ENCODE measurements around the gene THBD. TPM values are rescaled to one million over a fixed set of nuclear protein-coding genes. Genes with fewer than 3 reads are reported as not detected.
A peak's percentile ranks its signal among the peaks of the same experiment; 100 is the strongest.

Gene THBD
- total RNA-seq, 4 donors from 2014 or later = 54.9 to 93.4 (median 75.1) TPM

DNA sequence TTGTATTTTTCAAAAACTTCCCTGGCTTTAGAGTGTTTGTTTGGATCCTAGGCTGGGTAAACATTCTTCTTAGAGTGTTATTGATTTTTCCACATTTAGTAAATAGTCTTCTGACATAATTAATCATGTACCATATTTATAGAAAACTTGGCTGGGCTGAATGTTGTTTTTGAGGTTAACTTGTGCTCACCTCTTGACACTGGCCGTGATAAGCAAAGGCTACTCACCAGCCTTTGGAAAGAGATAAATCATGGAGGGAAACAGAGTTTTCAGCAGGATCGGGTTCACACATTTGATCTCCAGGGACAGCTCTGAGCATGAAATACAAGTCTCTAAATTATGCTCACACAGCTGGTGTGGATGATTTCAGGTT lies 42.9 kb upstream of the THBD start:
- peak overlapping the region in 2 of 4 donors; percentile 29 to 83 for H3K27ac ChIP-seq
- WGBS, 2 donors = 50 to 89% methylated on average over 2 of the region's 2 CpGs
- DNase-seq = no peak

DNA sequence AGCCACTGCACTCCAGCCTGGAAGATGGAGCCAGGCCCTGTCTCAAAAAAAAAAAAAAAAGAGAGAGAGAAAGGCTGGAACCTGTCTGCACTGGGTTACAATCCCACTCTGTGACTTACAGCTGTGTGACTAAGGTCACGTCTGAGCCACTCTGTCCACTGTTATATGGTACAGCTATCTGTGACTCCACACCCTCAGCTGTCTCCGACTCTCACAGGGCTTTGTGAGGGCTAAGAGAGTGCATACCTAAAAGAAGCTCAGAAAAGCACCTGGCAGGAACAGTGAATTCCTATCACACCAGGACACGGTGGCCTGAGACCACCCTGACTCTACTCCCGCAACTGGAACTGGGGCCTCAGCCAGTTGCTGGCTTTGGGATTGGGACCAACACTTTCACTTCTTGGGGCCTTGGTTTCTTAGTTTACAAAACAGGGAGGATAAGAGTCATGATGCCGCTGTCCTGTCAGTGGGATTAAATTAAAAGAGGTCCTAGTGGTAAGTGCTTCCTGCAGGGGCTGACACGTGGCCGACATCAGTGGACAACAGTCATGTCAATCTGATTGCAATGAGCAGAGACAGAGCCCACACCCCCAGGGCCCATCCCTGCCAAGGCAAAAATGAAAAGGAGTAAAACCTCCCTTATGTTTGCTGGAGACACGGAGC lies 42.4 kb upstream of the THBD start:
- intact Hi-C loops (cut with DNase I) = no loop called here
- 65 to 70% methylated on average over 5 to 6 of the region's 8 CpGs for WGBS, 2 donors
- TF ChIP-seq, protein P1, sequence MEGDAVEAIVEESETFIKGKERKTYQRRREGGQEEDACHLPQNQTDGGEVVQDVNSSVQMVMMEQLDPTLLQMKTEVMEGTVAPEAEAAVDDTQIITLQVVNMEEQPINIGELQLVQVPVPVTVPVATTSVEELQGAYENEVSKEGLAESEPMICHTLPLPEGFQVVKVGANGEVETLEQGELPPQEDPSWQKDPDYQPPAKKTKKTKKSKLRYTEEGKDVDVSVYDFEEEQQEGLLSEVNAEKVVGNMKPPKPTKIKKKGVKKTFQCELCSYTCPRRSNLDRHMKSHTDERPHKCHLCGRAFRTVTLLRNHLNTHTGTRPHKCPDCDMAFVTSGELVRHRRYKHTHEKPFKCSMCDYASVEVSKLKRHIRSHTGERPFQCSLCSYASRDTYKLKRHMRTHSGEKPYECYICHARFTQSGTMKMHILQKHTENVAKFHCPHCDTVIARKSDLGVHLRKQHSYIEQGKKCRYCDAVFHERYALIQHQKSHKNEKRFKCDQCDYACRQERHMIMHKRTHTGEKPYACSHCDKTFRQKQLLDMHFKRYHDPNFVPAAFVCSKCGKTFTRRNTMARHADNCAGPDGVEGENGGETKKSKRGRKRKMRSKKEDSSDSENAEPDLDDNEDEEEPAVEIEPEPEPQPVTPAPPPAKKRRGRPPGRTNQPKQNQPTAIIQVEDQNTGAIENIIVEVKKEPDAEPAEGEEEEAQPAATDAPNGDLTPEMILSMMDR (IDR thresholded peaks at IDR 0.05) = no peak
- TF ChIP-seq POLR2A (IDR thresholded peaks at IDR 0.05) = no peak
- H3K9me3 ChIP-seq = no peaks in the 10 kb centered on the region
- no peaks in the 10 kb centered on the region for H3K27me3 ChIP-seq
- no peak overlapping the region for H3K4me3 ChIP-seq
- no peaks in the 10 kb centered on the region for H3K36me3 ChIP-seq
- H3K4me1 ChIP-seq = peaks cover 18 to 68% (median 50%) of the 10 kb centered on the region in 3 donors
- peak overlapping the region in 1 of 4 donors; percentile 29 for H3K27ac ChIP-seq
- DNase-seq = no peak

More for the DNA sequence above, 42.9 kb upstream of the THBD start:
- Histone ChIP-seq H3K27me3 (no peaks in the 10 kb centered on the region), H3K9me3 (no peaks in the 10 kb centered on the region), H3K4me1 (peaks cover 22 to 68% (median 52%) of the 10 kb centered on the region in 3 donors), H3K4me3 (no peak overlapping the region), H3K36me3 (no peaks in the 10 kb centered on the region)
- intact Hi-C loops (cut with DNase I) = no loop called here
- TF ChIP-seq, protein P1 (IDR thresholded peaks at IDR 0.05) = no peak
- no peak for TF ChIP-seq POLR2A (IDR thresholded peaks at IDR 0.05)

DNA sequence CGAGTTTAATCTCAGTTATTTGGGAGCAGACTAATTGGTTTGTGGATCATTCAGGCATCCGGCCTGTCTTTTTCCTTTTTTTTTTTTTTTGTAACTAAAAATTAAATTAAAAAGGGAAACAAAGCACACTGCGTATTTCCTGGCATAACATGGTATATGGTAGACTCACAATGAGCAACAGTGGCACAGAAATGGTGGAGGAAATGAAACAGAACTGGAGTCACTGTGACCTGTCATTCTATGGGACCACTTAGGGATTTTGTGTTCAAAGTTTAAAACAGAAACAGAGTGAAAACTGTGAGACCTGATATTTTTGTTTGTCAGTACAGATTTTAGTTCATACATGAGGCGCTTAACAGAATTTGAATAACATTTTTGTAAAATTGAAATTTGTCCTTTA lies 41.4 kb upstream of the THBD start:
- WGBS, 2 donors = 68 to 80% methylated on average over 4 of the region's 4 CpGs
- DNase-seq = no peak
- TF ChIP-seq POLR2A (IDR thresholded peaks at IDR 0.05) = no peak
- H3K4me3 ChIP-seq = no peak overlapping the region
- intact Hi-C loops (cut with DNase I) = no loop called here
- no peaks in the 10 kb centered on the region for H3K9me3 ChIP-seq
- peaks cover 12 to 66% (median 44%) of the 10 kb centered on the region in 3 donors for H3K4me1 ChIP-seq
- H3K27ac ChIP-seq = no peak overlapping the region
- no peaks in the 10 kb centered on the region for H3K27me3 ChIP-seq
- no peaks in the 10 kb centered on the region for H3K36me3 ChIP-seq

DNA sequence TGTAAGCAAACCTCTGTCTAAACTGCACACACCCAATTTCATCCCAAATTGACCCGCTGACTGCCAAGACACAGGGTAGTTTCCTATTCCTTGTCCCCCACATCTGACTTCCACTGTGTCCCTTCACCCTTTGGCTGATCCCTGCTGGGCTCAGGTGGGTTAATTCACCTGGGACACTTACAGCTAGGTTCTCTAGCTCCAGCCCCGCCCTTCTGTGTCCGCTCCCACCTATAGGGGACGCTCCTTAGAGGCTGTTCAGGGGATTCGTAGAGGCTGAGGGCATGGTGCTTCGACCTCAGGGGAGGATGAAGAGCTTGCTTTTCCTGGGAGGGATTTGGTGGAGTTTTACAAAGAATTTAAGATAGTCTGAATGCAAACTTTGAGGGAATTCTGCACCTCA lies 40.7 kb upstream of the THBD start:
- intact Hi-C loops (cut with DNase I) = no loop called here
- TF ChIP-seq, protein P1 (IDR thresholded peaks at IDR 0.05) = no peak
- no peak for TF ChIP-seq POLR2A (IDR thresholded peaks at IDR 0.05)
- WGBS, 2 donors = 61 to 88% methylated on average over 2 to 6 of the region's 6 CpGs
- Histone ChIP-seq H3K36me3 (no peaks in the 10 kb centered on the region), H3K9me3 (no peaks in the 10 kb centered on the region), H3K4me1 (peaks cover 12 to 61% (median 40%) of the 10 kb centered on the region in 3 donors), H3K27ac (no peak overlapping the region), H3K27me3 (no peaks in the 10 kb centered on the region), H3K4me3 (no peak overlapping the region)
- no peak for DNase-seq

DNA sequence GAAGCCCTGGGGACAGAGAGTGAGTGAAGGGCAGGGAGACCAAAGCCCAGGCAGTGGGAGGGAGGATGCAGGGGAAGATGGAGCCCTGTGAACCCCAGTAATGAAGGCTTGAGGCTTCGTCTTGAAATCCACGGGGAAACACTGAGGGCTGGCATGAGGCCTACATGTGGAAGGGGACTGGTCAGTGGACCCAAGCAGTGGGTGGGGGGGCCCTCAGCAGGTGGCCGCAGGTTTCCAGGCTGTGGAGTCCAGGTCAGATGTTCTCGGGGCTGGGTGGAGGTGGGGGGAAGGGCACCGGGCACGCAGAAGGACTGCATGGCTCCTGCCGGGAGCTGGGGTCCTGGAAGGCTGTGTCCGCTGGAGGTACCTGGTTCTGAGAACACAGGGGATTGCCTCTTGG lies 39.4 kb upstream of the THBD start:
- no peaks in the 10 kb centered on the region for H3K36me3 ChIP-seq
- TF ChIP-seq, protein P1 (IDR thresholded peaks at IDR 0.05) = no peak
- TF ChIP-seq POLR2A (IDR thresholded peaks at IDR 0.05) = no peak
- DNase-seq = no peak
- intact Hi-C loops (cut with DNase I) = no loop called here
- peaks cover 3 to 61% (median 29%) of the 10 kb centered on the region in 3 donors for H3K4me1 ChIP-seq
- WGBS, 2 donors = 84 to 94% methylated on average over 2 to 7 of the region's 8 CpGs
- no peaks in the 10 kb centered on the region for H3K9me3 ChIP-seq
- H3K4me3 ChIP-seq = no peak overlapping the region
- H3K27ac ChIP-seq = no peak overlapping the region
- H3K27me3 ChIP-seq = no peaks in the 10 kb centered on the region
